Fibroblast of skin of left biceps (primary cell): ENCODE measurements around the gene RAPGEFL1.
"Not testable (repeated sequence)": the region's sequence is repeated elsewhere in the genome, so short reads cannot be mapped to it uniquely, and the experiment has no call there.

ENCODE experiments used
- DNase-seq, 2 experiments: peaks; one replicate each; pipeline ENCODE4 v3.0.0-alpha.2; 2013; ENCODE audit warnings: low read depth in 2 of 2

Gene RAPGEFL1

GRCh38 chr17:40174514-40174913 is 2.8 kb upstream of the RAPGEFL1 start:
- no peak for DNase-seq

- no peak for DNase-seq
These were observed 1.1 kb upstream of the RAPGEFL1 start for GRCh38 chr17:40175928-40176753.

GRCh38 chr17:40176754-40177110 is 538 bp upstream of the RAPGEFL1 start:
- no peak for DNase-seq

GRCh38 chr17:40178021-40178601 is 841 bp downstream of the RAPGEFL1 start:
- no peak for DNase-seq

GRCh38 chr17:40178660-40179059 is 1.4 kb downstream of the RAPGEFL1 start:
- no peak for DNase-seq

- DNase-seq = peak in 1 of 2 experiments; percentile 13
These were observed 2.8 kb downstream of the RAPGEFL1 start for GRCh38 chr17:40179923-40180659.

GRCh38 chr17:40180694-40181093 is 3.4 kb downstream of the RAPGEFL1 start:
- no peak for DNase-seq

- no peak for DNase-seq
These were observed 3.9 kb downstream of the RAPGEFL1 start for GRCh38 chr17:40181205-40181604.

- no peak for DNase-seq
These were observed 5.3 kb downstream of the RAPGEFL1 start for GRCh38 chr17:40182606-40183005.

GRCh38 chr17:40187238-40187637 is 10.0 kb downstream of the RAPGEFL1 start:
- DNase-seq = no peak

GRCh38 chr17:40188694-40189093 is 11.4 kb downstream of the RAPGEFL1 start:
- DNase-seq = no peak

- DNase-seq = no peak
These were observed 13.1 kb downstream of the RAPGEFL1 start for GRCh38 chr17:40190197-40191021.

GRCh38 chr17:40191237-40192208 is 14.3 kb downstream of the RAPGEFL1 start:
- peak in 1 of 2 experiments; percentile 14 for DNase-seq

- DNase-seq = no peak
These were observed 15.7 kb downstream of the RAPGEFL1 start for GRCh38 chr17:40192961-40193360.

GRCh38 chr17:40194821-40195220 is 17.6 kb downstream of the RAPGEFL1 start:
- DNase-seq = no peak

GRCh38 chr17:40197550-40197949 is 20.3 kb downstream of the RAPGEFL1 start:
- DNase-seq = no peak

- DNase-seq = not testable (repeated sequence)
These were observed 20.7 kb downstream of the RAPGEFL1 start for GRCh38 chr17:40197965-40198456.

- DNase-seq = no peak
These were observed 21.3 kb downstream of the RAPGEFL1 start for GRCh38 chr17:40198576-40198975.

- no peak for DNase-seq
These were observed 25.9 kb downstream of the RAPGEFL1 start for GRCh38 chr17:40203131-40203530.

- DNase-seq = not testable (repeated sequence)
These were observed 28.9 kb downstream of the RAPGEFL1 start for GRCh38 chr17:40206193-40206592.
